H1 (cell line): ENCODE measurements around the gene KLRC3. TPM values are rescaled to one million over a fixed set of nuclear protein-coding genes. Genes with fewer than 3 reads are reported as not detected.
"Not testable (repeated sequence)": the region's sequence is repeated elsewhere in the genome, so short reads cannot be mapped to it uniquely, and the experiment has no call there.

ENCODE experiments used
- CTCF ChIA-PET: fragments of 300-600 bp; sonication (Branson Sonifier 250); formaldehyde crosslinking; loops from one replicate; lab custom pipeline; 2021; ENCODE audit not compliant: partially characterized antibody; lab: Charles Lee
- POLR2A ChIA-PET: fragments of 300-600 bp; sonication (Branson Sonifier 250); formaldehyde crosslinking; loops from one replicate; lab custom pipeline; 2021; ENCODE audit warnings: inconsistent platforms; ENCODE audit not compliant: partially characterized antibody; lab: Charles Lee
- DNase-seq, 2 experiments: peaks; one replicate each; pipeline versions ENCODE4 v3.0.0 to v3.0.0-alpha.2; 2010 to 2022; ENCODE audit warnings: low spot score in 2 of 2, low read depth in 1 of 2, mixed read lengths in 1 of 2
- FAIRE-seq: peaks from 2 replicates; lab custom pipeline; 2011; peaks lifted over from hg19 to GRCh38; lab: Jason Lieb, UNC
- H2AFZ ChIP-seq: 2 replicates; pipeline ENCODE4 v1.8.1; 2012; ENCODE audit warnings: low read length, inconsistent platforms
- H2AK5ac ChIP-seq: 2 replicates; pipeline ENCODE4 v1.6.1; 2013; ENCODE audit warnings: low read depth, low read length
- H2BK120ac ChIP-seq: replicated peaks from 2 replicates; pipeline ENCODE3; 2013; ENCODE audit warnings: low read depth, low read length, inconsistent platforms
- H2BK12ac ChIP-seq: 2 replicates; pipeline ENCODE4 v1.6.1; 2013; ENCODE audit warnings: low read depth, low read length
- H2BK15ac ChIP-seq: 2 replicates; pipeline ENCODE4 v1.6.1; 2013; ENCODE audit warnings: low read length
- H2BK20ac ChIP-seq: 2 replicates; pipeline ENCODE4 v1.6.1; 2013; ENCODE audit warnings: low read length
- H2BK5ac ChIP-seq: 2 replicates; pipeline ENCODE4 v1.6.1; 2013; ENCODE audit warnings: low read depth, low read length
- H3K14ac ChIP-seq: 2 replicates; pipeline ENCODE4 v1.6.1; 2013; ENCODE audit warnings: inconsistent platforms; ENCODE audit not compliant: insufficient read length
- H3K18ac ChIP-seq: 2 replicates; pipeline ENCODE4 v1.6.1; 2013; ENCODE audit warnings: low read length; ENCODE audit errors: extremely low read depth
- H3K23ac ChIP-seq: 2 replicates; pipeline ENCODE4 v1.6.1; 2013; ENCODE audit warnings: inconsistent platforms; ENCODE audit not compliant: insufficient read length
- H3K23me2 ChIP-seq: 2 replicates; pipeline ENCODE4 v1.6.1; 2013; ENCODE audit warnings: low read depth, low read length
- H3K27ac ChIP-seq: 2 replicates; pipeline ENCODE4 v1.6.1; 2011; ENCODE audit warnings: low read depth, low read length, inconsistent platforms
- H3K27me3 ChIP-seq, 4 experiments: replicated peaks in 1 of 4; 1 replicate in 1 of 4; 2 replicates in 3 of 4; pipeline versions ENCODE4 v1.6.1 to v1.8.1; 2011 to 2013; ENCODE audit warnings: low read length in 3 of 4, mild to moderate bottlenecking in 3 of 4, inconsistent platforms in 2 of 4, mixed read lengths in 2 of 4, moderate library complexity in 1 of 4; ENCODE audit not compliant: control insufficient read depth in 3 of 4, insufficient read depth in 3 of 4; ENCODE audit errors: extremely low read depth in 1 of 4
- H3K36me3 ChIP-seq, 4 experiments: 2 replicates each; pipeline versions ENCODE4 v1.6.1 to v1.8.1; 2011 to 2013; ENCODE audit warnings: mild to moderate bottlenecking in 4 of 4, low read length in 3 of 4, moderate library complexity in 2 of 4, control low read depth in 1 of 4, inconsistent platforms in 1 of 4; ENCODE audit not compliant: insufficient read depth in 4 of 4, control insufficient read depth in 2 of 4
- H3K4ac ChIP-seq: replicated peaks from 2 replicates; pipeline ENCODE3; 2013; ENCODE audit warnings: low read length, low read depth, mixed read lengths, inconsistent platforms; ENCODE audit not compliant: insufficient read length
- H3K4me1 ChIP-seq, 4 experiments: replicated peaks in 1 of 4; 1 replicate in 1 of 4; 2 replicates in 3 of 4; pipeline versions ENCODE4 v1.6.1 to v1.8.1; 2011 to 2013; ENCODE audit warnings: low read length in 3 of 4, inconsistent platforms in 2 of 4, mixed read lengths in 1 of 4; ENCODE audit not compliant: insufficient read depth in 4 of 4, control insufficient read depth in 3 of 4
- H3K4me2 ChIP-seq, 2 experiments: 2 replicates each; pipeline versions ENCODE4 v1.6.1 to v1.8.1; 2011 to 2013; ENCODE audit warnings: low read depth in 2 of 2, low read length in 2 of 2, control low read depth in 1 of 2, inconsistent platforms in 1 of 2, mild to moderate bottlenecking in 1 of 2; ENCODE audit not compliant: insufficient read depth in 1 of 2
- H3K4me3 ChIP-seq, 4 experiments: fragments of 200-600, 300-600 bp in 1 of 4; sonication (generic), shearing (Covaris generic), sonication (Bioruptor Twin) in 1 of 4; 2 replicates each; pipeline versions ENCODE4 v1.5.1 to v1.8.1; 2011 to 2016; ENCODE audit warnings: low read length in 4 of 4, low read depth in 3 of 4, control low read depth in 2 of 4, inconsistent platforms in 2 of 4, mild to moderate bottlenecking in 2 of 4, mixed read lengths in 1 of 4, moderate library complexity in 1 of 4; ENCODE audit not compliant: insufficient read depth in 2 of 4; ENCODE audit errors: extremely low read depth in 1 of 4
- H3K56ac ChIP-seq: replicated peaks from 2 replicates; pipeline ENCODE3; 2013; ENCODE audit warnings: low read depth, mild to moderate bottlenecking, mixed read lengths, low read length, inconsistent platforms; ENCODE audit not compliant: insufficient read length
- H3K79me1 ChIP-seq: 2 replicates; pipeline ENCODE4 v1.6.1; 2013; ENCODE audit warnings: low read depth, low read length, control low read depth
- H3K79me2 ChIP-seq, 2 experiments: 2 replicates each; pipeline versions ENCODE4 v1.6.1 to v1.8.1; 2012 to 2013; ENCODE audit warnings: low read length in 2 of 2, mild to moderate bottlenecking in 2 of 2, inconsistent platforms in 1 of 2; ENCODE audit not compliant: insufficient read depth in 2 of 2, control insufficient read depth in 1 of 2
- H3K9ac ChIP-seq, 4 experiments: replicated peaks in 1 of 4; 1 replicate in 1 of 4; 2 replicates in 3 of 4; pipeline versions ENCODE4 v1.6.1 to v1.8.1; 2011 to 2013; ENCODE audit warnings: low read depth in 3 of 4, low read length in 3 of 4, control low read depth in 2 of 4, mild to moderate bottlenecking in 2 of 4, moderate library complexity in 2 of 4, inconsistent platforms in 1 of 4; ENCODE audit errors: extremely low read depth in 1 of 4
- H3K9me3 ChIP-seq, 2 experiments: 2 replicates each; pipeline versions ENCODE4 v1.6.1 to v1.8.1; 2012 to 2013; ENCODE audit warnings: mild to moderate bottlenecking in 2 of 2, moderate library complexity in 2 of 2, control low read depth in 1 of 2, inconsistent platforms in 1 of 2, low read depth in 1 of 2, low read length in 1 of 2, mixed read lengths in 1 of 2; ENCODE audit not compliant: insufficient read depth in 2 of 2
- H4K20me1 ChIP-seq, 2 experiments: replicated peaks in 1 of 2; 2 replicates each; pipeline versions ENCODE3 to v1.8.1; 2011 to 2013; ENCODE audit warnings: inconsistent platforms in 2 of 2, low read length in 2 of 2, mild to moderate bottlenecking in 1 of 2; ENCODE audit not compliant: insufficient read depth in 2 of 2, control insufficient read depth in 1 of 2
- H4K5ac ChIP-seq: 2 replicates; pipeline ENCODE4 v1.6.1; 2013; ENCODE audit warnings: low read length, low read depth, mixed read lengths, inconsistent platforms; ENCODE audit not compliant: insufficient read length
- H4K8ac ChIP-seq: 2 replicates; pipeline ENCODE4 v1.8.0; 2013; ENCODE audit warnings: mild to moderate bottlenecking, moderate library complexity, low read length, inconsistent platforms; ENCODE audit not compliant: insufficient read depth; ENCODE audit errors: extremely low read depth
- H4K91ac ChIP-seq: replicated peaks from 2 replicates; pipeline ENCODE3; 2013; ENCODE audit warnings: low read length, mixed read lengths, inconsistent platforms; ENCODE audit not compliant: insufficient read length
- ASH2L ChIP-seq: fragments of 200-600, 300-600 bp; sonication (generic); IDR thresholded peaks from one replicate; pipeline ENCODE4 v1.7.1; 2017; ENCODE audit warnings: low read length
- MAFK ChIP-seq: IDR thresholded peaks from 2 replicates; pipeline ENCODE4 v1.6.1; 2012; ENCODE audit warnings: low read depth, mild to moderate bottlenecking, improper control_type of control experiment, low read length
- NANOG ChIP-seq: IDR thresholded peaks from 2 replicates; pipeline ENCODE4 v1.6.1; 2011; ENCODE audit warnings: low read length, low read depth, mild to moderate bottlenecking, inconsistent platforms; ENCODE audit not compliant: insufficient read depth, poor library complexity, severe bottlenecking
- RFX5 ChIP-seq: IDR thresholded peaks from 2 replicates; pipeline ENCODE4 v1.6.1; 2011; ENCODE audit warnings: low read depth, low read length, improper control_type of control experiment, borderline replicate concordance
- TAF7 ChIP-seq: optimal IDR thresholded peaks from 2 replicates; pipeline ENCODE3; 2011; ENCODE audit warnings: low read depth, mild to moderate bottlenecking, inconsistent platforms, low read length, moderate library complexity, borderline replicate concordance
- WGBS, 2 experiments: shearing (Covaris generic) in 1 of 2; methylation state at CpG; one replicate each; pipeline versions ENCODE4 v1.1.6 to v1.1.7; 2013 to 2015; ENCODE audit warnings: low lambda C conversion rate in 2 of 2, mixed read lengths in 2 of 2, inconsistent platforms in 1 of 2, low coverage in 1 of 2, missing lambda C conversion rate in 1 of 2; ENCODE audit not compliant: insufficient replicate concordance in 2 of 2, insufficient coverage in 1 of 2, insufficient read length in 1 of 2; ENCODE audit errors: extremely low coverage in 1 of 2, missing lambda C conversion rate in 1 of 2; 5-methylcytosine and 5-hydroxymethylcytosine counted together
- polyA plus RNA-seq, 7 experiments: library from polyadenylated mRNA; depleted of rRNA in 3 of 7; stranded (reverse) in 5 of 7; unstranded in 2 of 7; fragments of >200 nt in 5 of 7; fragments of 200-250 nt in 2 of 7; gene quantifications; 1 replicate in 5 of 7; 2 replicates in 1 of 7; 4 replicates in 1 of 7; pipeline versions ENCODE4 v1.2.1 to v1.2.3, GENCODE V29; 2011 to 2013; ENCODE audit warnings: missing spikeins in 2 of 7, mixed read lengths in 2 of 7
- total RNA-seq: library from RNA; stranded (reverse); fragmentation: NEBNext Ultra II Directional; extraction: Animal tissue kit (Norgen Biotek cat#: 25700); gene quantifications from 2 replicates; pipeline ENCODE4 v1.2.1, GENCODE V29; 2021

Gene KLRC3
- total and polyA plus RNA-seq, 2 of the 8 experiments (the other 6 are each of a cell fraction or from before 2014, with no cell fraction given): not detected

- TF ChIP-seq MAFK (no peak), TAF7 (no peak), NANOG (no peak), ASH2L (no peak), RFX5 (no peak)
These were observed 24.9 kb downstream of the KLRC3 start (continued) for GRCh38 chr12:10395390-10395998.

- H4K20me1 ChIP-seq, H3K18ac ChIP-seq, H3K79me2 ChIP-seq, H2AFZ ChIP-seq, H3K36me3 ChIP-seq, H4K8ac ChIP-seq, H4K5ac ChIP-seq, H3K23ac ChIP-seq, H2AK5ac ChIP-seq, H2BK5ac ChIP-seq, H4K91ac ChIP-seq, H3K9me3 ChIP-seq, H3K23me2 ChIP-seq, H3K56ac ChIP-seq, H3K9ac ChIP-seq, H2BK20ac ChIP-seq, H3K4ac ChIP-seq, H3K79me1 ChIP-seq, H2BK15ac ChIP-seq, H3K4me3 ChIP-seq, H3K4me2 ChIP-seq, H3K4me1 ChIP-seq, FAIRE-seq, H3K27ac ChIP-seq, H2BK120ac ChIP-seq, H3K14ac ChIP-seq, H3K27me3 ChIP-seq, H2BK12ac ChIP-seq, DNase-seq: not testable (repeated sequence)
- CTCF ChIA-PET: interaction anchor here (0.8 to 1.7 kb wide), 3 partner anchors 9 to 28 kb away, joined by 3 to 4 read pairs (median 3); no protein-coding TSS in a partner anchor
- POLR2A ChIA-PET: interaction anchor here (0.7 kb wide), 1 partner anchor 1123 kb away, joined by 3 read pairs; no protein-coding TSS in a partner anchor
- whole genome bisulfite sequencing, 2 experiments: 88% methylated on average over 11 of the region's 11 CpGs; no CpG with 5 or more reads in 1 of the 2 experiments
These were observed 25.8 kb downstream of the KLRC3 start for GRCh38 chr12:10394531-10395152.
